Gastrocnemius medialis (tissue), 4 donors: ENCODE measurements around the gene UBE3C.
"Not testable (repeated sequence)": the region's sequence is repeated elsewhere in the genome, so short reads cannot be mapped to it uniquely, and the experiment has no call there.

Experiments used
- CTCF ChIP-seq, 5 experiments: fragments of 450-650 bp in 3 of 5; fragments of 200-600 bp in 2 of 5; sonication (generic) in 2 of 5; IDR thresholded peaks in 4 of 5; conservative IDR thresholded peaks in 1 of 5; 1 replicate in 4 of 5; 2 replicates in 1 of 5; pipeline ENCODE4 v1.5.1; 2016 to 2019; ENCODE audit warnings: antibody characterized with exemption in 5 of 5, mild to moderate bottlenecking in 3 of 5, moderate library complexity in 3 of 5
- POLR2A ChIP-seq, 2 donors: fragments of 450-650 bp; IDR thresholded peaks; one replicate each; pipeline ENCODE4 v1.6.1; 2017; ENCODE audit warnings: antibody characterized with exemption in 2 of 2, mild to moderate bottlenecking in 2 of 2, moderate library complexity in 2 of 2

- TF ChIP-seq CTCF (IDR thresholded peaks at IDR 0.05 in 4 of 5, conservative IDR thresholded peaks at IDR 0.05 in 1 of 5); POLR2A (IDR thresholded peaks at IDR 0.05): not testable (repeated sequence)
Measured at GRCh38 chr7:157277568-157277967, 138.8 kb downstream of the UBE3C start.
